Skin epidermis (tissue), 12 donors: ENCODE data around the gene NRP2.

ENCODE experiments used
- H3K27ac ChIP-seq, 21 experiments: fragments of 200-600 bp; sonication (generic) in 11 of 21; one replicate each; pipeline ENCODE4 v1.5.0; 2020; ENCODE audit warnings: mild to moderate bottlenecking in 3 of 21, inconsistent platforms in 2 of 21, moderate library complexity in 2 of 21
- H3K4me3 ChIP-seq, 7 experiments: fragments of 200-600 bp; sonication (generic) in 2 of 7; one replicate each; pipeline ENCODE4 v1.5.0; 2020; ENCODE audit warnings: inconsistent platforms in 2 of 7, mild to moderate bottlenecking in 2 of 7, moderate library complexity in 1 of 7

Gene NRP2

GRCh38 chr2:205808486-205809121 lies 126.3 kb downstream of the NRP2 start:
- no peak overlapping the region for H3K27ac ChIP-seq
- H3K4me3 ChIP-seq, result no peak overlapping the region

- no peak overlapping the region for H3K27ac ChIP-seq
- H3K4me3 ChIP-seq, result no peak overlapping the region
These were observed 129.1 kb downstream of the NRP2 start for GRCh38 chr2:205811387-205811786.

GRCh38 chr2:205814039-205814364 lies 131.7 kb downstream of the NRP2 start:
- Histone ChIP-seq H3K4me3 (no peak overlapping the region), H3K27ac (no peak overlapping the region)

GRCh38 chr2:205815673-205816072 lies 133.4 kb downstream of the NRP2 start:
- Histone ChIP-seq H3K27ac (no peak overlapping the region), H3K4me3 (no peak overlapping the region)

GRCh38 chr2:205816268-205816667 lies 134.0 kb downstream of the NRP2 start:
- Histone ChIP-seq H3K27ac (no peak overlapping the region), H3K4me3 (no peak overlapping the region)

GRCh38 chr2:205822579-205822978 lies 140.3 kb downstream of the NRP2 start:
- Histone ChIP-seq H3K4me3 (no peak overlapping the region), H3K27ac (no peak overlapping the region)

- Histone ChIP-seq H3K27ac (no peak overlapping the region), H3K4me3 (no peak overlapping the region)
These were observed 145.6 kb downstream of the NRP2 start for GRCh38 chr2:205827809-205828365.

GRCh38 chr2:205833864-205834263 lies 151.6 kb downstream of the NRP2 start:
- no peak overlapping the region for H3K27ac ChIP-seq
- H3K4me3 ChIP-seq, result no peak overlapping the region

GRCh38 chr2:205834796-205835195 lies 152.5 kb downstream of the NRP2 start:
- no peak overlapping the region for H3K4me3 ChIP-seq
- no peak overlapping the region for H3K27ac ChIP-seq

- Histone ChIP-seq H3K27ac (no peak overlapping the region), H3K4me3 (no peak overlapping the region)
These were observed 153.0 kb downstream of the NRP2 start for GRCh38 chr2:205835251-205835791.

GRCh38 chr2:205835923-205836322 lies 153.6 kb downstream of the NRP2 start:
- Histone ChIP-seq H3K4me3 (no peak overlapping the region), H3K27ac (no peak overlapping the region)

- no peak overlapping the region for H3K4me3 ChIP-seq
These were observed 154.3 kb downstream of the NRP2 start for GRCh38 chr2:205836477-205837221.

GRCh38 chr2:205837663-205838062 lies 155.4 kb downstream of the NRP2 start:
- H3K4me3 ChIP-seq, result no peak overlapping the region
- H3K27ac ChIP-seq, result no peak overlapping the region

More at GRCh38 chr2:205836477-205837221, 154.3 kb downstream of the NRP2 start:
- H3K27ac ChIP-seq, result no peak overlapping the region

GRCh38 chr2:205845446-205845845 lies 163.1 kb downstream of the NRP2 start:
- Histone ChIP-seq H3K4me3 (no peak overlapping the region), H3K27ac (no peak overlapping the region)
